PFSK-1 (cell line): ENCODE measurements around the gene CKAP4.

Experiments used
- FOXP2 ChIP-seq: optimal IDR thresholded peaks from 2 replicates; pipeline ENCODE3; 2011; ENCODE audit warnings: borderline replicate concordance, control low read depth, inconsistent platforms; ENCODE audit not compliant: insufficient read depth; ENCODE audit errors: extremely low read length, extremely low read depth
- POLR2AphosphoS5 ChIP-seq: IDR thresholded peaks from 2 replicates; pipeline ENCODE4 v1.6.1; 2012; ENCODE audit warnings: low read depth, mild to moderate bottlenecking, control low read depth, low read length, moderate library complexity
- SIN3A ChIP-seq: IDR thresholded peaks from 2 replicates; pipeline ENCODE4 v1.6.1; 2012; ENCODE audit warnings: mild to moderate bottlenecking, low read length, moderate library complexity, borderline replicate concordance; ENCODE audit not compliant: insufficient read depth
- TAF1 ChIP-seq: IDR thresholded peaks from 2 replicates; pipeline ENCODE4 v1.6.1; 2012; ENCODE audit warnings: low read length, control low read depth, borderline replicate concordance; ENCODE audit not compliant: insufficient read depth
- TF ChIP-seq, protein P1 (sequence below), 2 experiments: IDR thresholded peaks; 2 replicates each; pipeline versions ENCODE4 v1.6.1 to v1.8.0; 2011 to 2012; ENCODE audit warnings: low read depth in 2 of 2, low read length in 2 of 2, control low read depth in 1 of 2, inconsistent platforms in 1 of 2, mild to moderate bottlenecking in 1 of 2, moderate library complexity in 1 of 2; ENCODE audit not compliant: insufficient read depth in 1 of 2

CKAP4 gene

GRCh38 chr12:106249411-106250135, 1.8 kb upstream of the CKAP4 start:
- TF ChIP-seq POLR2AphosphoS5 (no peak), FOXP2 (no peak), SIN3A (no peak), TAF1 (no peak)
- TF ChIP-seq, protein P1, sequence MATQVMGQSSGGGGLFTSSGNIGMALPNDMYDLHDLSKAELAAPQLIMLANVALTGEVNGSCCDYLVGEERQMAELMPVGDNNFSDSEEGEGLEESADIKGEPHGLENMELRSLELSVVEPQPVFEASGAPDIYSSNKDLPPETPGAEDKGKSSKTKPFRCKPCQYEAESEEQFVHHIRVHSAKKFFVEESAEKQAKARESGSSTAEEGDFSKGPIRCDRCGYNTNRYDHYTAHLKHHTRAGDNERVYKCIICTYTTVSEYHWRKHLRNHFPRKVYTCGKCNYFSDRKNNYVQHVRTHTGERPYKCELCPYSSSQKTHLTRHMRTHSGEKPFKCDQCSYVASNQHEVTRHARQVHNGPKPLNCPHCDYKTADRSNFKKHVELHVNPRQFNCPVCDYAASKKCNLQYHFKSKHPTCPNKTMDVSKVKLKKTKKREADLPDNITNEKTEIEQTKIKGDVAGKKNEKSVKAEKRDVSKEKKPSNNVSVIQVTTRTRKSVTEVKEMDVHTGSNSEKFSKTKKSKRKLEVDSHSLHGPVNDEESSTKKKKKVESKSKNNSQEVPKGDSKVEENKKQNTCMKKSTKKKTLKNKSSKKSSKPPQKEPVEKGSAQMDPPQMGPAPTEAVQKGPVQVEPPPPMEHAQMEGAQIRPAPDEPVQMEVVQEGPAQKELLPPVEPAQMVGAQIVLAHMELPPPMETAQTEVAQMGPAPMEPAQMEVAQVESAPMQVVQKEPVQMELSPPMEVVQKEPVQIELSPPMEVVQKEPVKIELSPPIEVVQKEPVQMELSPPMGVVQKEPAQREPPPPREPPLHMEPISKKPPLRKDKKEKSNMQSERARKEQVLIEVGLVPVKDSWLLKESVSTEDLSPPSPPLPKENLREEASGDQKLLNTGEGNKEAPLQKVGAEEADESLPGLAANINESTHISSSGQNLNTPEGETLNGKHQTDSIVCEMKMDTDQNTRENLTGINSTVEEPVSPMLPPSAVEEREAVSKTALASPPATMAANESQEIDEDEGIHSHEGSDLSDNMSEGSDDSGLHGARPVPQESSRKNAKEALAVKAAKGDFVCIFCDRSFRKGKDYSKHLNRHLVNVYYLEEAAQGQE (IDR thresholded peaks at IDR 0.05; ENCODE audit: insufficient read depth in 1 of 2, low read depth in 2 of 2, low read length in 2 of 2): no peak

GRCh38 chr12:106248846-106249371, 1.1 kb upstream of the CKAP4 start:
- TF ChIP-seq, protein P1 (IDR thresholded peaks at IDR 0.05; ENCODE audit: insufficient read depth in 1 of 2, low read depth in 2 of 2, low read length in 2 of 2): no peak
- no peak for TF ChIP-seq POLR2AphosphoS5
- no peak for TF ChIP-seq SIN3A
- TF ChIP-seq FOXP2: no peak
- no peak for TF ChIP-seq TAF1

- TF ChIP-seq TAF1: no peak
- TF ChIP-seq SIN3A: no peak
- TF ChIP-seq, protein P1 (IDR thresholded peaks at IDR 0.05; ENCODE audit: insufficient read depth in 1 of 2, low read depth in 2 of 2, low read length in 2 of 2): no peak
- TF ChIP-seq POLR2AphosphoS5: no peak
- TF ChIP-seq FOXP2: no peak
These were observed 559 bp upstream of the CKAP4 start for GRCh38 chr12:106248312-106248845.

DNA sequence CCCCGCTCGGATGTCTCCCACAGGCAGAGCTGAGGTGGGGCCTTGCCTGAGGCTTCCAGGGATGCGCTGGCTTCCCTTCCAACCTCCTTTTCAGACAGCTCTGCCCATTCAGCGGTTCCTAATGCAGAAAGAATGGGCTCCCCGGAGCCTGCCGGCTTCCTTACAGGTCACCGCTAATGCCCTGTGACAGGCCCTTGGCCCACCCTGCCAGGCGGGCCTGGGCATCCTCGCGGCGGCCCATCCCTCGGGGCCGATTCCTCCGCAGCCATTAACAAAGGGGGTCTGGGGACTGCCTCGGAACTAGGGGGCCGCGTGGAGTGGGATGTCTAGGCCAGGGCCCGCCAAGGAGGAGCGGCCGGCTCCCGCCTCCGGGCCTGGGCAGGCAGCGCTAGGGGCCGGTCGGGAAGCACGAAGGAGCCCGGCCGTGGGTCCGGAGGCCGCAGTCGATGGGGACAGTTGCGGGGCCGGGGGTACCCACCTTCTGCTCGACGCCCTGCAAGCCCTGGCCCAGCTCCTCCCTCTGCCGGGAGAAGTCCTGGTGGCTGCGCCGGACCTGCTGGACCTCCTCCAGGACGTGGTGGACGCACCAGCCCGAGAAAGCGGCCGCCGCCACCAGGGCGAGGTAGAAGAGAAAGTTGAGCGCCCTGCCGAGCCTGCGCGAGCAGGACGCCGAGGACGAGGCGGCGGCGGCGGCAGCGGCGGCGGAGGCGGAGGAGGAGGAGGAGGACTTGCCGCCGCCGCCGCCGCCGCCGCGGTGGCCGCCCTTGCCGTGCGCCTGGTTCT, 738 bp downstream of the CKAP4 start:
- TF ChIP-seq POLR2AphosphoS5 (no peak), TAF1 (no peak), FOXP2 (no peak), SIN3A (no peak)
- TF ChIP-seq, protein P1 (IDR thresholded peaks at IDR 0.05; ENCODE audit: insufficient read depth in 1 of 2, low read depth in 2 of 2, low read length in 2 of 2): no peak
